WTC11 (cell line): Measurements from ENCODE around the gene CAMTA1. TPM values are rescaled to one million over a fixed set of nuclear protein-coding genes. Genes with fewer than 3 reads are reported as not detected.

ENCODE experiments used
- ATAC-seq: fragments of 200-7000 bp; cut with Tn5 transposase; 2 replicates; pipeline ENCODE4 v1.10.0; 2021; ENCODE audit warnings: mild to moderate bottlenecking, moderate library complexity
- CTCF ChIA-PET: fragments of 300-600 bp; sonication (Branson Sonifier 250); formaldehyde crosslinking; loops from one replicate; lab custom pipeline; 2021; ENCODE audit warnings: antibody characterized with exemption; lab: Charles Lee
- POLR2A ChIA-PET: fragments of 350-600 bp; sonication (Branson Sonifier 250); formaldehyde crosslinking; loops from one replicate; lab custom pipeline; 2021; ENCODE audit warnings: antibody characterized with exemption; lab: Charles Lee
- DNase-seq: peaks from one replicate; pipeline ENCODE4 v3.0.0; 2021; ENCODE audit warnings: low spot score
- H3K27ac Mint-ChIP-seq: 2 replicates; pipeline ENCODE4 v1.8.0; 2021; ENCODE audit warnings: mixed read lengths
- H3K27me3 Mint-ChIP-seq: 2 replicates; pipeline ENCODE4 v1.8.0; 2021; ENCODE audit warnings: low read depth, mild to moderate bottlenecking, moderate library complexity, mixed read lengths
- H3K36me3 Mint-ChIP-seq: 2 replicates; pipeline ENCODE4 v1.8.0; 2021; ENCODE audit warnings: mixed read lengths
- H3K4me1 Mint-ChIP-seq: 2 replicates; pipeline ENCODE4 v1.8.0; 2022; ENCODE audit warnings: mixed read lengths
- H3K4me3 Mint-ChIP-seq: 2 replicates; pipeline ENCODE4 v1.8.0; 2021; ENCODE audit warnings: mild to moderate bottlenecking, moderate library complexity, mixed read lengths
- H3K9me3 Mint-ChIP-seq: 2 replicates; pipeline ENCODE4 v1.8.0; 2021; ENCODE audit warnings: mixed read lengths
- AR ChIP-seq: fragments of 250-450 bp; sonication (Bioruptor Pico); IDR thresholded peaks from 2 replicates; pipeline ENCODE4 v1.9.0; 2021; ENCODE audit warnings: mild to moderate bottlenecking
- ATF6 ChIP-seq: sonication (generic); formaldehyde crosslinking; IDR thresholded peaks from 2 replicates; pipeline ENCODE4 v1.8.1; 2023; ENCODE audit warnings: mild to moderate bottlenecking, missing genetic modification reagents
- ELF4 ChIP-seq: sonication (generic); formaldehyde crosslinking; IDR thresholded peaks from 2 replicates; pipeline ENCODE4 v1.8.1; 2022; ENCODE audit warnings: low read depth, mild to moderate bottlenecking, moderate library complexity, missing genetic modification reagents
- FOXK1 ChIP-seq: sonication (generic); formaldehyde crosslinking; IDR thresholded peaks from 2 replicates; pipeline ENCODE4 v1.8.0; 2022; ENCODE audit warnings: mild to moderate bottlenecking, moderate library complexity, missing genetic modification reagents
- MAX ChIP-seq: sonication (generic); formaldehyde crosslinking; IDR thresholded peaks from 2 replicates; pipeline ENCODE4 v1.8.0; 2022; ENCODE audit warnings: mild to moderate bottlenecking, missing genetic modification reagents
- MLX ChIP-seq: sonication (generic); formaldehyde crosslinking; IDR thresholded peaks from 2 replicates; pipeline ENCODE4 v1.8.1; 2023; ENCODE audit warnings: mild to moderate bottlenecking, missing genetic modification reagents, moderate library complexity
- NR2C2 ChIP-seq: sonication (generic); formaldehyde crosslinking; IDR thresholded peaks from 2 replicates; pipeline ENCODE4 v1.8.0; 2022; ENCODE audit warnings: mild to moderate bottlenecking, missing genetic modification reagents
- PRDM15 ChIP-seq: sonication (generic); formaldehyde crosslinking; IDR thresholded peaks from 2 replicates; pipeline ENCODE4 v1.8.0; 2022; ENCODE audit warnings: missing genetic modification reagents
- RORB ChIP-seq: fragments of 250-450 bp; sonication (Bioruptor Pico); IDR thresholded peaks from 2 replicates; pipeline ENCODE4 v1.9.0; 2021; ENCODE audit warnings: mild to moderate bottlenecking
- SMAD4 ChIP-seq: sonication (generic); formaldehyde crosslinking; IDR thresholded peaks from 2 replicates; pipeline ENCODE4 v1.8.0; 2022; ENCODE audit warnings: mild to moderate bottlenecking, missing genetic modification reagents
- SP1 ChIP-seq: sonication (generic); formaldehyde crosslinking; conservative IDR thresholded peaks from 2 replicates; pipeline ENCODE4 v1.8.1; 2022; ENCODE audit warnings: missing genetic modification reagents
- USF1 ChIP-seq: sonication (generic); formaldehyde crosslinking; IDR thresholded peaks from 2 replicates; pipeline ENCODE4 v1.8.0; 2022; ENCODE audit warnings: mild to moderate bottlenecking, missing genetic modification reagents
- USF2 ChIP-seq: sonication (generic); formaldehyde crosslinking; IDR thresholded peaks from 2 replicates; pipeline ENCODE4 v1.8.1; 2023; ENCODE audit warnings: mild to moderate bottlenecking, missing genetic modification reagents, moderate library complexity
- ZNF396 ChIP-seq: fragments of 250-450 bp; sonication (Bioruptor Pico); IDR thresholded peaks from 2 replicates; pipeline ENCODE4 v1.8.0; 2021; ENCODE audit warnings: mild to moderate bottlenecking, moderate library complexity, borderline replicate concordance
- ZNF416 ChIP-seq: fragments of 250-450 bp; sonication (Bioruptor Pico); IDR thresholded peaks from 2 replicates; pipeline ENCODE4 v1.9.0; 2021; ENCODE audit warnings: mild to moderate bottlenecking, inconsistent platforms
- ZNF532 ChIP-seq: fragments of 250-450 bp; sonication (Bioruptor Pico); IDR thresholded peaks from 2 replicates; pipeline ENCODE4 v1.9.0; 2021; ENCODE audit warnings: mild to moderate bottlenecking, borderline replicate concordance
- total RNA-seq: library from RNA; stranded (reverse); gene quantifications from 3 replicates; pipeline ENCODE4 v1.2.3, GENCODE V29; 2021

CAMTA1 gene
- total RNA-seq, 1 experiment from 2014 or later = 86.4 TPM

- no peak for TF ChIP-seq PRDM15
- TF ChIP-seq SP1 (CRISPR knock-in tag) = no peak
- TF ChIP-seq ZNF416 (CRISPR knock-in tag) = no peak
- TF ChIP-seq FOXK1 (CRISPR knock-in tag) = no peak
- no peak for TF ChIP-seq USF1 (CRISPR knock-in tag)
- no peak for TF ChIP-seq ATF6 (CRISPR knock-in tag)
- no peak for TF ChIP-seq SMAD4 (CRISPR knock-in tag)
- no peak for TF ChIP-seq MAX (CRISPR knock-in tag)
- no peak for TF ChIP-seq ELF4
Measured at GRCh38 chr1:6917067-6917466, 131.8 kb downstream of the CAMTA1 start (continued).

- Mint-ChIP-seq H3K4me3 (no peak overlapping the region), H3K27ac (no peak overlapping the region), H3K4me1 (peaks cover 13% of the 10 kb centered on the region), H3K9me3 (peaks cover 38% of the 10 kb centered on the region), H3K27me3 (peaks cover 8% of the 10 kb centered on the region; the same call in 1 of the 2 replicates), H3K36me3 (peaks cover 36% of the 10 kb centered on the region)
- DNase-seq = no peak
- ChIA-PET CTCF (no interaction called here), POLR2A (no interaction called here)
- TF ChIP-seq ZNF396 (CRISPR knock-in tag) = no peak
- no peak for TF ChIP-seq MLX (CRISPR knock-in tag)
- ATAC-seq = no peak
Measured at GRCh38 chr1:6918186-6918924, 133.1 kb downstream of the CAMTA1 start.

- Mint-ChIP-seq H3K4me1 (peaks cover 13% of the 10 kb centered on the region), H3K9me3 (peaks cover 35% of the 10 kb centered on the region), H3K4me3 (no peak overlapping the region), H3K36me3 (peaks cover 32% of the 10 kb centered on the region), H3K27ac (no peak overlapping the region; the same call in 1 of the 2 replicates), H3K27me3 (peaks cover 5% of the 10 kb centered on the region; the same call in 1 of the 2 replicates)
- ATAC-seq (no peak), DNase-seq (no peak)
- ChIA-PET CTCF (interaction anchor here (1.0 kb wide), 1 partner anchor 196 kb away, joined by 7 read pairs; no protein-coding TSS in a partner anchor), POLR2A (no interaction called here)
- TF ChIP-seq AR (CRISPR knock-in tag) (no peak), ZNF532 (no peak), NR2C2 (CRISPR knock-in tag) (no peak), RORB (no peak), USF2 (CRISPR knock-in tag) (no peak)
Measured at GRCh38 chr1:6918925-6919511, 133.8 kb downstream of the CAMTA1 start.
